ENCODE data around the gene RNASE7. TPM values are rescaled to one million over a fixed set of nuclear protein-coding genes. Genes with fewer than 3 reads are reported as not detected.

RNASE7 gene
- polyA plus RNA-seq, 1 of the 3 experiments (the other 2 are of a cell fraction), result not detected

- CTCF ChIA-PET, result interaction anchor here (1.6 to 3.0 kb wide), 4 partner anchors 9 to 34 kb away, joined by 7 to 14 read pairs (median 10); no protein-coding TSS in a partner anchor
- Histone ChIP-seq H3K36me3 (replicated peaks in 1 of 2; ENCODE audit: control insufficient read depth in 1 of 2, insufficient read depth in 2 of 2, low read length in 1 of 2) (no peaks in the 10 kb centered on the region), H3K27ac (ENCODE audit: low read depth in 2 of 2, low read length in 1 of 2) (no peak overlapping the region), H2AFZ (ENCODE audit: low read depth) (no peak overlapping the region; the same call in 1 of the 2 replicates), H3K4me1 (ENCODE audit: control insufficient read depth in 1 of 2, insufficient read depth in 2 of 2, low read depth in 1 of 2, low read length in 1 of 2) (peaks cover 0 to 4% of the 10 kb centered on the region in 2 experiments; a peak in 1 of 4 replicates), H3K4me3 (ENCODE audit: low read depth in 2 of 2, low read length in 1 of 2) (no peak overlapping the region), H3K9me3 (no peaks in the 10 kb centered on the region), H3K4me2 (no peak overlapping the region), H3K9me2 (no peaks in the 10 kb centered on the region), H3K79me2 (ENCODE audit: insufficient read depth) (no peaks in the 10 kb centered on the region), H4K20me1 (ENCODE audit: insufficient read depth) (no peaks in the 10 kb centered on the region), H3K27me3 (ENCODE audit: insufficient read depth) (no peaks in the 10 kb centered on the region), H3K9ac (no peak overlapping the region), H3F3A (replicated peaks; ENCODE audit: insufficient read depth) (peaks cover 9% of the 10 kb centered on the region)
- no peak for DNase-seq
- POLR2A ChIA-PET, result no interaction called here
- 57% methylated on average over 3 of the region's 3 CpGs for WGBS (ENCODE audit: low lambda C conversion rate)
- TF ChIP-seq YY1 (IDR thresholded peaks at IDR 0.05; ENCODE audit: low read depth), result no peak
- TF ChIP-seq CHD2 (IDR thresholded peaks at IDR 0.05; ENCODE audit: low read length, partially characterized antibody), result no peak
- TF ChIP-seq PBX3 (IDR thresholded peaks at IDR 0.05), result no peak
- TF ChIP-seq NRF1 (IDR thresholded peaks at IDR 0.05; ENCODE audit: low read depth, low read length), result no peak
- TF ChIP-seq RAD21 (IDR thresholded peaks at IDR 0.05; ENCODE audit: low read length), result no peak
- no peak for TF ChIP-seq SIN3A (IDR thresholded peaks at IDR 0.05; ENCODE audit: borderline replicate concordance, low read depth, low read length)
- no peak for TF ChIP-seq CTCF (IDR thresholded peaks at IDR 0.05)
These were observed 7.1 kb downstream of the RNASE7 start for GRCh38 chr14:21049271-21049673.

DNA sequence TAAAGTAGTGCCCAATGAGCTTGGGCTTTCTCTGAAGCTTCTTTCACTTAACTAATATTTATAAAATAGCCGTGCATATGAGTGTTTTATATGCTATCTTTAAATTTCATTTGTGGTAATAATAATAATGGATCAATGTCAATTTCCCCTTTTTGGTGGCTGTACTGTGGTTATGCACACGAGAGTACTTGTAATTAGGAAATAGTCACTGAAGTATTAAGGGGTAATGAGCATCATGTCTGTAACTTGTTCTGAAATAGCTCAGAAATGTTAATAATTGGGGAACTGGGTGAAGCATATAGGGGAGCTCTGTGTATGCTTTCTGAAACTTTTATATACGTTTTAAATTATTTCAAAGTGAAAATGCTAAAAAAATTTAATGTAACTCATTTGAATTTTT is 8.4 kb downstream of the RNASE7 start:
- H3K27me3 ChIP-seq (ENCODE audit: insufficient read depth), result no peaks in the 10 kb centered on the region

More for the DNA sequence above, 8.4 kb downstream of the RNASE7 start:
- POLR2A ChIA-PET, result no interaction called here
- H3K79me2 ChIP-seq (ENCODE audit: insufficient read depth), result no peaks in the 10 kb centered on the region
- H3K4me1 ChIP-seq (ENCODE audit: control insufficient read depth in 1 of 2, insufficient read depth in 2 of 2, low read depth in 1 of 2, low read length in 1 of 2), result no peaks in the 10 kb centered on the region
- no peak overlapping the region for H3K4me3 ChIP-seq (ENCODE audit: low read depth in 2 of 2, low read length in 1 of 2)
- CTCF ChIA-PET, result interaction anchor here (0.7 to 2.9 kb wide), 4 partner anchors 10 to 79 kb away, joined by 3 to 13 read pairs (median 10); no protein-coding TSS in a partner anchor
- no peaks in the 10 kb centered on the region for H3K9me2 ChIP-seq
- no peak overlapping the region for H3K27ac ChIP-seq (ENCODE audit: low read depth in 2 of 2, low read length in 1 of 2)
- no peak for TF ChIP-seq RXRA (IDR thresholded peaks at IDR 0.05; ENCODE audit: borderline replicate concordance, low read depth)
- no peak for TF ChIP-seq JUND (IDR thresholded peaks at IDR 0.05)
- TF ChIP-seq FOSL2 (IDR thresholded peaks at IDR 0.05; ENCODE audit: borderline replicate concordance, low read depth), result no peak
- peaks cover 9% of the 10 kb centered on the region for H3F3A ChIP-seq (replicated peaks; ENCODE audit: insufficient read depth)
- H4K20me1 ChIP-seq (ENCODE audit: insufficient read depth), result no peaks in the 10 kb centered on the region
- no peak for DNase-seq
- H3K9me3 ChIP-seq, result no peaks in the 10 kb centered on the region
- H3K4me2 ChIP-seq, result no peak overlapping the region
- WGBS (ENCODE audit: low lambda C conversion rate), result 56% methylated on average over 3 of the region's 3 CpGs
- H2AFZ ChIP-seq (ENCODE audit: low read depth), result no peak overlapping the region
- no peak overlapping the region for H3K9ac ChIP-seq
- no peaks in the 10 kb centered on the region for H3K36me3 ChIP-seq (replicated peaks in 1 of 2; ENCODE audit: control insufficient read depth in 1 of 2, insufficient read depth in 2 of 2, low read length in 1 of 2)
